HG03025 (cell line): ENCODE measurements around the gene DPYSL3.
A peak's percentile ranks its signal among the peaks of the same experiment; 100 is the strongest.

Experiments
- ATAC-seq: cut with Tn5 transposase; IDR thresholded peaks from one replicate; pipeline ENCODE4 v1.9.1; 2021; ENCODE audit warnings: mild to moderate bottlenecking, moderate library complexity; ENCODE audit not compliant: unreplicated experiment, low FRiP score

The DPYSL3 gene

GRCh38 chr5:147408980-147409379 is 100.9 kb downstream of the DPYSL3 start:
- ATAC-seq = no peak

GRCh38 chr5:147407094-147407681 is 102.7 kb downstream of the DPYSL3 start:
- no peak for ATAC-seq

GRCh38 chr5:147406636-147407035 is 103.2 kb downstream of the DPYSL3 start:
- ATAC-seq = no peak

- peak; percentile 18 for ATAC-seq
These were observed 105.2 kb downstream of the DPYSL3 start for GRCh38 chr5:147404706-147405105.

- ATAC-seq = peak; percentile 89
These were observed 105.9 kb downstream of the DPYSL3 start for GRCh38 chr5:147403651-147404640.

- no peak for ATAC-seq
These were observed 109.0 kb downstream of the DPYSL3 start for GRCh38 chr5:147400881-147401280.

- no peak for ATAC-seq
These were observed 109.6 kb downstream of the DPYSL3 start for GRCh38 chr5:147400126-147400809.

- ATAC-seq = no peak
These were observed 111.0 kb downstream of the DPYSL3 start for GRCh38 chr5:147398860-147399259.

- ATAC-seq = no peak
These were observed 112.3 kb downstream of the DPYSL3 start for GRCh38 chr5:147397616-147398015.

GRCh38 chr5:147396070-147396823 is 113.6 kb downstream of the DPYSL3 start:
- no peak for ATAC-seq

- ATAC-seq = no peak
These were observed 115.8 kb downstream of the DPYSL3 start for GRCh38 chr5:147393874-147394672.

- ATAC-seq = peak; percentile 80
These were observed 118.1 kb downstream of the DPYSL3 start for GRCh38 chr5:147391781-147392180.

GRCh38 chr5:147390654-147391225 is 119.1 kb downstream of the DPYSL3 start:
- no peak for ATAC-seq

GRCh38 chr5:147388184-147389108 is 121.4 kb downstream of the DPYSL3 start:
- ATAC-seq = no peak

- no peak for ATAC-seq
These were observed 122.8 kb downstream of the DPYSL3 start for GRCh38 chr5:147387109-147387508.

- ATAC-seq = peak; percentile 47
These were observed 125.3 kb downstream of the DPYSL3 start for GRCh38 chr5:147384346-147385193.

- no peak for ATAC-seq
These were observed 127.1 kb downstream of the DPYSL3 start for GRCh38 chr5:147382776-147383175.
